GM21825 (cell line): ENCODE data around the gene C1S.
"Not testable (repeated sequence)": the region's sequence is repeated elsewhere in the genome, so short reads cannot be mapped to it uniquely, and the experiment has no call there.

Source experiments
- ATAC-seq: cut with Tn5 transposase; IDR thresholded peaks from one replicate; pipeline ENCODE4 v1.9.1; 2021; ENCODE audit warnings: mild to moderate bottlenecking, moderate library complexity; ENCODE audit not compliant: unreplicated experiment

The C1S gene

GRCh38 chr12:7046383-7047105 is 14.0 kb upstream of the C1S start:
- no peak for ATAC-seq

DNA sequence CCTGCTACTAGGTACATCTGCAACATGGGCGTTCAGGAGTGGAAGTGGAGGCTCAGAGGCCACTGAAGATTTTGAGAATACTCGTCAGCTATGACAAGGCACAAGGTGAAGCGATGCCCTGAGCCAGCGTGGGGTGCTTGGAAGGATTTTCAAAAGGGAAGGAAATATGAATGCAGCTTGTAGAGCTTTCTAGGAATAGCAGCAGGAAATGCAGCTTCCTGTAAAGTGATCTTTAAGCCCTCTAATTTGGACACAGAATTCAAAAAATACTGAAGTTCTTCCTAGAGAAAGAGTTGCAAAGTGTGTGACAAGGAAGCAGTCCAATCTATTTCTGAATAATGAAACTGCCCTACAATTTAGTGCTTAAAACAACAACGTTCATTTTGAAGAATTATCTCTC is 13.2 kb upstream of the C1S start:
- ATAC-seq, result no peak

DNA sequence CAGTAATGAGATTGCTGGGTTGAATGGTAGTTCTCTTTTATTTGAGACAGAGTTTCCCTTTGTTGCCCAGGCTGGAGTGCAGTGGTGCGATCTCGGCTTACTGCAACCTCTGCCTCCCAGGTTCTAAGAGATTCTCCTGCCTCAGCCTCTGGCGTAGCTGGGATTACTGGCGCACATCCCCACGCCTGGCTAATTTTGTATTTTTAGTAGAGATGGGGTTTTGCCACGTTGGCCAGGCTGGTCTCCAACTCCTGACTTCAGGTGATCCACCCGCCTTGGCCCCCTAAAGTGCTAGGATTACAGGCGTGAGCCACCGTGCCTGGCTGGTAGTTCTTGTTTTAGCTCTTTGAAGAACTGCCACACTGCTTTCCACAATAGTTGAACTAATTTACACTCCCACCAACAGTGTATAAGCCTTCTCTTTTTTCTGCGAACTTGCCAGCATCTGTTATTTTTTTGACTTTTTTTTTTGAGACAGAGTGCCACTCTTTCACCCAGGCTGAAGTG is 11.0 kb upstream of the C1S start:
- not testable (repeated sequence) for ATAC-seq

GRCh38 chr12:7049973-7050372 is 10.5 kb upstream of the C1S start:
- ATAC-seq, result not testable (repeated sequence)

- no peak for ATAC-seq
Measured at GRCh38 chr12:7054925-7055324, 5.6 kb upstream of the C1S start.

DNA sequence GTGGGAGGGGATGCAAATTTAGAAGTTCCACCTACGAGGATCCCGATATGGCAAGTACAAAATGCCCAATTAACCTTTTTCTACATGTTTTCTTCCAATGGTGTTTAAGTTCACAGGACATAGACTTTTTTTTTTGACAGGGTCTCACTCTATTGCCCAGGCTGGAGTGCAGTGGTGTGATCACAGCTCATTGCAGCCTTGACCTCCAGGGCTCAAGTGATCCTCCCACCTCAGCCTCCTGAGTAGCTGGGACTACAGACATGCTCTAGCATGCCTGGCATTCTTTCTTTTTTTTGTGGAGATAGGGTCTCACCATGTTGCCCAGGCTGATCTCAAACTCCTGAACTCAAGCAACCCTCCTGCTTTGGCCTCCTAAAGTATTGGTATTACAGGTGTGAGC is 4.8 kb upstream of the C1S start:
- not testable (repeated sequence) for ATAC-seq

DNA sequence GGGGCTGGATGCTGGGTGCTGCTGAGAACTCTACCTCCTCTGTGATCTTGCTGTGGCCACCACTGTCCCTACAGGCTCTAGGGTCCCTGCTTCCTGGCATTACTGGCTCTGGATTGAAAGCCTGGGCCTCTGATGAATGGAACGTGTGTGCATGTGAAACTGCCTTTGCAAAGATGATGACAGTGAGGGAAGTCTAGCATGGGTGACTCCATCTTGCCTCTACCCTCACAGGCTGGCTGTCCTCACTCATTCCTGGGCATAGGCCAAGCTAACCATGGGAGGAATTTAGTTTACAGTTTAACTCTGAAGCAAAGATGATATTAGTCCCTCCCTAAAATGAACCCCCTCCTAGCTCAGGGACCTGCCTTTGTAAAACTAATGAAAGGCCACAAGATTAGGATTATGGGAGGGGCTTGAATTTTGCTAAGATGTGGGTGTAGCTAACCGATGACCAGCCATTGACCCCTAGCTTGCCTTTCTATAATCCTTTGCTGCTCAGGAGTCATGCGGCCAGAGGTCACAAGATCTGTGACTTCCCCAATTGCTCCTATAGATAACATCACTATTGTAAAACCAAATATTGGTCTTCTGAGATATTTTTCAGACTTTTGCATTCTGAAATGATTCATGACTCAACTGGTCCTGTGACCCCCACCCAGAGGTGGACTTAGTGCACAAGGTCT is 2.2 kb upstream of the C1S start:
- no peak for ATAC-seq

DNA sequence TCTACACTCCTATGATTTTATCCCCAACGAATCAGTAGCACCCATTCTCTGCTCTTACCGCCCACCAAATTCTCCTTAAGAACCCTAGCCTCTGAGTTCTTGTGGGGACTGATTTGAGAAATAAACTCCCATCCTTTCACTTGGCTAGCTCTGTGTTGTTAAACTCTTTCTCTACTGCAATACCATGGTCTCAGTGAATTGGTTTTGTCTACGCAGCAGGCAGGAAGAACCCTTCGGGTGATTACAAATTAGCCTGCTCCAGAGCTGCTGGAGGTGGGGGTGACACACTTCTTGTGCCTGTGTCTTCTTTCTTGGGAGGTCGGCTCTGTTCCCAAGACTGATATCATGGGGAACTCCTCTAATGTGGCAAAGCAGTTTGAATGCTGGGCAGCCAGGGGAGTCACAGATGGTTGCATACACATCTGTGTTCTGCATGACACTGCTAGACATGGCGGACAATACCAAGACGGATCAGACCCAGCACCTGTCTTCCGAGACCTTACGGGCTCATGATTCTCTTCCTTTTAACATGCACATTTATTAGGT is 1.6 kb upstream of the C1S start:
- no peak for ATAC-seq

DNA sequence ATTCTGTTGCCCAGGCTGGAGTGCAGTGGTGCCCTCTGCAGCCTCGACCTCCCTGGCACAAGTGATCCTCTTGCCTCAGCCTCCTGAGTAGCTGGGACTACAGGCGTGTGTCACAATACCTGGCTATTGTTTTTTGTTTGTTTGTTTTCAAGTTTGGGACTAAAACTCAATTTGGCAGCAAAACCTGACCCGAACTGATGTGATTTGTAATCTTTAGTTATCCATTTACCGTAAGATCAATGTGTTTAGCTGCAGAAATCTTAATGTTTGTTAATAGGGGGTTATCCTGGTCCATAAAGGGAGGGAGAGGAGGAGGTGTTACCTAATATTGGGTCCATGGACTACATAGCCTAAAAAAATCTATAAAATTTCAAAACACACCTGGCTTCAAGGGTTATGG is 738 bp upstream of the C1S start:
- ATAC-seq, result no peak

DNA sequence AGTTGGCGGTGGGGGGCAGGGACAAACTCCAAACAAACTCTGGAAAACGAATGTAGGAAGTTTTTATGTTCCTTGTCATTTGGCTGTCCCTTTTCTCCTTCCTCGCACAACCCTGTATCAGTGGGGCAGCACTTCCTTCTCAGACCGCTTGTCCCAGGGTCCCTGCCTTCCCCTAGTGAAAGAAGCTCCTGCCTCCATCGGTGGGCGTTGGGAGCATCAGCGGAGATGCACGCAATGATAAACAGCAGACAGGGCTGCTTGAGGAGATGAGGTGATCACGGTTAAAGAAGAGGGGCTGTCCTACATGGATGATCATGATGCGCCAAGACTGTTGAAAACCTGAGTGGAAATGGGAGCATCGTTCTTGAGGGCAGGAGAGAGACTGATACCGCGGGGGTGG is 620 bp downstream of the C1S start:
- no peak for ATAC-seq

DNA sequence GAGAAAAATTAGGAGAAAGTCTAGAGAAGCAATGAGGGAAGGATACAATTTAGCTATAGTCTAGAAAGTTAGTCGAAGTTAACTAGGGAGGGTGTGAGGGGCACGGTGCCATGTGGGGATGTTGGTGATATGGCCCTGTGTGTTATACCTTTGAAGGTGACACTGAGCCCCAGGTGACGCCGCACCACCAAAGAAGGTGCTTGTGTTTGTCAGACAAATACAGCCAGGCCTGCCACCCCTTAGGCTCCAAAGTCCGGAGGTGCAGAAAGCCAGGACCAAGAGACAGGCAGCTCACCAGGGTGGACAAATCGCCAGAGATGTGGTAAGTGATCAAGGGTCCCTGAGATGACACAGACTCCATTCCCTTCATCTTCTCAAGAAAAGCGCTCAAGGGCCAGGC is 1.1 kb downstream of the C1S start:
- ATAC-seq, result no peak

DNA sequence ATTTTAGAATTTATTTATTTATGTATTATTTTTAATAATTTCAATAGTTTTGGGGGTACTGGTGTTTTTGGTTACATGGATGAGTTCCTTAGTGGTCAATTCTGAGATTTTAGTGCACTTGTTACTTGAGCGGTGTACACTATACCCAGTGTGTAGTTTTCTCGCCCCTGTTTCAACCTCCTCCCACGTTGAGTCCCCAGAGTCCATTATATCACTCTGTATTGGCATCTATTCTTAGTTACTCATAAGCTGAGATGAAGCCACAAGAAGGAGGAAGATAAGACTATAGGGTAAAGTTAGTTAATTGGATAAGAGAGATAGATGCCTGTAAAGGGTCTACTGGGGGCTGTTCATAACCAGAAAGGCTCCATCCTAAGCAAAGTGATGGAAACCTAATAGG is 4.0 kb downstream of the C1S start:
- no peak for ATAC-seq

DNA sequence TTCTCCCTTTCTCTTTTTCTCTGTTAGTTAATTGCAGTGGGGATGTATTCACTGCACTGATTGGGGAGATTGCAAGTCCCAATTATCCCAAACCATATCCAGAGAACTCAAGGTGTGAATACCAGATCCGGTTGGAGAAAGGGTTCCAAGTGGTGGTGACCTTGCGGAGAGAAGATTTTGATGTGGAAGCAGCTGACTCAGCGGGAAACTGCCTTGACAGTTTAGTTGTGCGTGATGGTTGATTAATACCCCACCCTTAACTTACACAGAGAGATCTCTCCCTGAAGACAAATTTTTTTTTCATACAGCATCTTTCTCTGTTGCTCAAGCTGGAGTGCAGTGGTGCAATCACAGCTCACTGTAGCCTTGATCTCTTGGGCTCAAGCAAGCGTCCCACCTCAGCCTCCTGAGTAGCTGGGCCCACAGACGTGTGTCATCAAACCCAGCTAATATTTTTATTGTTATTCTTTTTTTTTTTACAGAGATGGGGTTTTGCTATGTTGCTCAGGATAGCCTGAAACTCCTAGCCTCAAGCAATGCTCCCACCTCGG is 4.6 kb downstream of the C1S start:
- no peak for ATAC-seq

DNA sequence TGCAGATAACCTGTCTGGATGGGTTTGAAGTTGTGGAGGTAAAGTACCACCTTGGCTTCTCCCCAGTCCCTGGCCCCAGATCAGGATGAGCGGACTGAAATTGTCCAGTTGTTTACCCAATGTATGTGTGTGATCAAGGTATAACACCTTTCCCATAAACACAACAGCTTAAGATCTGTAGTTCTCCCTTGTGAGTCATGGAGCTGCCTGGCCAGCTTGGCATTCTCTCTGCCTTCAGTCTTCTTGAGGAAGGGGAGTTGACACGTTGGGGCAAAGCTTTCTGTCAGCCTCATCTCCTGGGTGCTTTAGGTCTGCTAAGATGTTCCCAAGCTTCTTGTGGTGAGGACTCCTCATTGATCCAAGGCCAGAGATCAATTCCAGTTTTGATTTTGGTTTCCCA is 6.1 kb downstream of the C1S start:
- no peak for ATAC-seq

- ATAC-seq, result no peak
Measured at GRCh38 chr12:7067096-7067495, 6.6 kb downstream of the C1S start.

- no peak for ATAC-seq
Measured at GRCh38 chr12:7068240-7068993, 7.9 kb downstream of the C1S start.

DNA sequence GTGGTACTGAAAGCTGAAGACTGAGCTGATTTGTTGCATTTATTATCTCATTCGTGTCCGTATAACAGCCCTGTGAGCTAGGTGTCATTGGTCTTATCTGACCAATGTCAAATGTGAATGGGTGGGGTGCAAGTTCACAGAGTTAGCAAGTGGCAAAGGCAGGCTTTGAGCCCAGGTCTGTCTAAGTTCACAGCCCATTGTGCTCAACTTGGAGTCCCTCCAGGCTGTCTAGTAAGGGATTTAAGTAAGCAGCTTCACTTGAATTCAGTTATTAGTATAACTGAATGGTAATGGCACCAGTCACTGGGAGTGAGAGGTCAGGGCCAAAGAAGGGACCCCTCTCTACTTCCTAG is 8.5 kb downstream of the C1S start:
- no peak for ATAC-seq

- no peak for ATAC-seq
Measured at GRCh38 chr12:7069386-7069785, 8.9 kb downstream of the C1S start.

- no peak for ATAC-seq
Measured at GRCh38 chr12:7072035-7072434, 11.5 kb downstream of the C1S start.

- ATAC-seq, result no peak
Measured at GRCh38 chr12:7072554-7072953, 12.0 kb downstream of the C1S start.

DNA sequence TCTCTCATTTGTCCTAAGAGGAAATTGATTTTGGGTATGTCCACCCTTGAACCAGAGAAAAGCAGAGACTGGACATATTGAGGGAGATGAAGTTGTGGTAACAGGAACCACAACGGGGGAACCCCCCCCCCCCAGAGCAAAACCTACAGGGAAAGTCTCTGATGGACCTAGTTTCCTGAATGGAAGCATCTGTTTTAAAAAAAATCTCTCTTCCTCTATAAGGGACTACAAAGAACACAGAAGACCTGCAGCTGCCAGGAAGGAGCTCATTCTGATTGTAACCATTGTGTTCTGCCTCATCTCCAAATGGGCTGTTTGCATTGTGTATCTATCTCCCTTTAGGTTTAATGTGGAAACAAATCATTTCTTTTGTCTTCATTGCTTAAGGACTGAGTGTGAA is 13.4 kb downstream of the C1S start:
- no peak for ATAC-seq
